ENCODE measurements around the gene BEST2. TPM values are rescaled to one million over a fixed set of nuclear protein-coding genes. Genes with fewer than 3 reads are reported as not detected.

Gene BEST2
- total RNA-seq, 1 donor from 2014 or later = not detected

- Histone ChIP-seq H3K27me3 (ENCODE audit: control insufficient read depth, insufficient read depth, low read length) (no peaks in the 10 kb centered on the region), H3K36me3 (ENCODE audit: control insufficient read depth, insufficient read depth, low read length) (peaks cover 18% of the 10 kb centered on the region), H3K4me3 (ENCODE audit: low read depth, low read length) (no peak overlapping the region)
- FAIRE-seq = no peak
- no peak for DNase-seq (ENCODE audit: low read depth)
- no peak for TF ChIP-seq CTCF (IDR thresholded peaks at IDR 0.05; ENCODE audit: insufficient read depth, low read length, severe bottlenecking)
Measured at GRCh38 chr19:12726988-12727316, 24.6 kb upstream of the BEST2 start.

- no peak for DNase-seq (ENCODE audit: low read depth)
- H3K36me3 ChIP-seq (ENCODE audit: control insufficient read depth, insufficient read depth, low read length) = peaks cover 20% of the 10 kb centered on the region
- no peak for FAIRE-seq
Measured at GRCh38 chr19:12727745-12728433, 23.7 kb upstream of the BEST2 start.

GRCh38 chr19:12730064-12730463 is 21.5 kb upstream of the BEST2 start:
- DNase-seq (ENCODE audit: low read depth) = no peak
- no peak for FAIRE-seq
- H3K4me3 ChIP-seq (ENCODE audit: low read depth, low read length) = no peak overlapping the region
- TF ChIP-seq CTCF (IDR thresholded peaks at IDR 0.05; ENCODE audit: insufficient read depth, low read length, severe bottlenecking) = no peak
- peaks cover 20% of the 10 kb centered on the region for H3K36me3 ChIP-seq (ENCODE audit: control insufficient read depth, insufficient read depth, low read length)
- H3K27me3 ChIP-seq (ENCODE audit: control insufficient read depth, insufficient read depth, low read length) = no peaks in the 10 kb centered on the region

More at GRCh38 chr19:12727745-12728433, 23.7 kb upstream of the BEST2 start:
- Histone ChIP-seq H3K4me3 (ENCODE audit: low read depth, low read length) (no peak overlapping the region), H3K27me3 (ENCODE audit: control insufficient read depth, insufficient read depth, low read length) (no peaks in the 10 kb centered on the region)
- TF ChIP-seq CTCF (IDR thresholded peaks at IDR 0.05; ENCODE audit: insufficient read depth, low read length, severe bottlenecking) = no peak

GRCh38 chr19:12731337-12731736 is 20.3 kb upstream of the BEST2 start:
- no peak for FAIRE-seq
- H3K4me3 ChIP-seq (ENCODE audit: low read depth, low read length) = no peak overlapping the region
- no peaks in the 10 kb centered on the region for H3K27me3 ChIP-seq (ENCODE audit: control insufficient read depth, insufficient read depth, low read length)
- TF ChIP-seq CTCF (IDR thresholded peaks at IDR 0.05; ENCODE audit: insufficient read depth, low read length, severe bottlenecking) = no peak
- DNase-seq (ENCODE audit: low read depth) = no peak
- peaks cover 20% of the 10 kb centered on the region for H3K36me3 ChIP-seq (ENCODE audit: control insufficient read depth, insufficient read depth, low read length)

GRCh38 chr19:12733369-12734214 is 18.0 kb upstream of the BEST2 start:
- no peaks in the 10 kb centered on the region for H3K27me3 ChIP-seq (ENCODE audit: control insufficient read depth, insufficient read depth, low read length)
- no peak for FAIRE-seq
- H3K4me3 ChIP-seq (ENCODE audit: low read depth, low read length) = peak overlapping the region; percentile 60
- DNase-seq (ENCODE audit: low read depth) = peak; percentile 41
- peak; percentile 51 for TF ChIP-seq CTCF (IDR thresholded peaks at IDR 0.05; ENCODE audit: insufficient read depth, low read length, severe bottlenecking)
- peaks cover 22% of the 10 kb centered on the region for H3K36me3 ChIP-seq (ENCODE audit: control insufficient read depth, insufficient read depth, low read length)
